Neuronal stem cell (in vitro differentiated cells): Measurements from ENCODE around the gene TMEM41B.

ENCODE experiments used
- DNase-seq: peaks from one replicate; pipeline ENCODE4 v3.0.0-alpha.2; 2013; ENCODE audit warnings: low spot score
- H2AFZ ChIP-seq: one replicate; pipeline ENCODE4 v1.6.1; 2013; ENCODE audit warnings: mild to moderate bottlenecking, low read length, inconsistent platforms
- H2AK5ac ChIP-seq: 2 replicates; pipeline ENCODE4 v1.6.1; 2013; ENCODE audit warnings: low read depth, mild to moderate bottlenecking, inconsistent platforms, low read length, moderate library complexity, mixed read lengths
- H2BK120ac ChIP-seq: 2 replicates; pipeline ENCODE4 v1.6.1; 2013; ENCODE audit warnings: low read depth, mild to moderate bottlenecking, inconsistent platforms, low read length, moderate library complexity, mixed read lengths
- H2BK12ac ChIP-seq: one replicate; pipeline ENCODE4 v1.6.1; 2013; ENCODE audit warnings: low read length, inconsistent platforms
- H2BK15ac ChIP-seq: 2 replicates; pipeline ENCODE4 v1.6.1; 2013; ENCODE audit warnings: mild to moderate bottlenecking, low read length, inconsistent platforms, mixed read lengths
- H2BK5ac ChIP-seq: one replicate; pipeline ENCODE4 v1.6.1; 2013; ENCODE audit warnings: inconsistent platforms, mild to moderate bottlenecking, low read length, moderate library complexity
- H3K14ac ChIP-seq: one replicate; pipeline ENCODE4 v1.6.1; 2013; ENCODE audit warnings: low read length, inconsistent platforms
- H3K18ac ChIP-seq: 2 replicates; pipeline ENCODE4 v1.6.1; 2013; ENCODE audit warnings: low read length, inconsistent platforms
- H3K23ac ChIP-seq: 2 replicates; pipeline ENCODE4 v1.6.1; 2013; ENCODE audit warnings: low read depth, mild to moderate bottlenecking, mixed read lengths, low read length, inconsistent platforms; ENCODE audit not compliant: poor library complexity
- H3K27ac ChIP-seq: replicated peaks from 3 replicates; pipeline ENCODE4 v1.5.1; 2013; ENCODE audit warnings: low read length, inconsistent platforms
- H3K27me3 ChIP-seq, 3 experiments: 2 replicates each; pipeline ENCODE4 v1.6.1; 2013; ENCODE audit warnings: low read length in 3 of 3, mild to moderate bottlenecking in 2 of 3, inconsistent platforms in 1 of 3, low read depth in 1 of 3, mixed read lengths in 1 of 3, moderate library complexity in 1 of 3; ENCODE audit not compliant: control insufficient read depth in 3 of 3, insufficient read depth in 3 of 3
- H3K36me3 ChIP-seq, 2 donors: replicated peaks in 1 of 2; 2 replicates each; pipeline ENCODE4 v1.6.1; 2013; ENCODE audit warnings: low read length in 2 of 2; ENCODE audit not compliant: control insufficient read depth in 2 of 2, insufficient read depth in 2 of 2
- H3K4ac ChIP-seq: 2 replicates; pipeline ENCODE4 v1.6.1; 2013; ENCODE audit warnings: inconsistent platforms, mild to moderate bottlenecking, low read length, moderate library complexity
- H3K4me1 ChIP-seq, 2 donors: 1 replicate in 1 of 2; 2 replicates in 1 of 2; pipeline ENCODE4 v1.6.1; 2013; ENCODE audit warnings: low read length in 2 of 2, low read depth in 1 of 2; ENCODE audit not compliant: control insufficient read depth in 2 of 2, insufficient read depth in 1 of 2
- H3K4me2 ChIP-seq: one replicate; pipeline ENCODE4 v1.6.1; 2013; ENCODE audit warnings: mild to moderate bottlenecking, low read length, inconsistent platforms; ENCODE audit not compliant: insufficient read depth, poor library complexity, severe bottlenecking
- H3K4me3 ChIP-seq, 2 donors: 2 replicates each; pipeline ENCODE4 v1.5.1; 2013; ENCODE audit warnings: low read length in 2 of 2, mild to moderate bottlenecking in 2 of 2, inconsistent platforms in 1 of 2, moderate library complexity in 1 of 2
- H3K79me1 ChIP-seq: one replicate; pipeline ENCODE4 v1.6.1; 2013; ENCODE audit warnings: low read depth, mild to moderate bottlenecking, inconsistent platforms, low read length, moderate library complexity
- H3K9ac ChIP-seq: one replicate; pipeline ENCODE4 v1.6.1; 2013; ENCODE audit warnings: mild to moderate bottlenecking, low read depth, low read length, inconsistent platforms; ENCODE audit not compliant: poor library complexity
- H3K9me3 ChIP-seq, 2 donors: replicated peaks in 1 of 2; 2 replicates each; pipeline versions ENCODE3 to v1.6.1; 2013; ENCODE audit warnings: low read length in 2 of 2, mild to moderate bottlenecking in 2 of 2, inconsistent platforms in 1 of 2, low read depth in 1 of 2, mixed read lengths in 1 of 2, moderate library complexity in 1 of 2; ENCODE audit not compliant: control insufficient read depth in 2 of 2, insufficient read depth in 1 of 2
- H4K8ac ChIP-seq: one replicate; pipeline ENCODE4 v1.6.1; 2013; ENCODE audit warnings: low read depth, mild to moderate bottlenecking, inconsistent platforms, low read length, moderate library complexity
- H4K91ac ChIP-seq: one replicate; pipeline ENCODE4 v1.6.1; 2013; ENCODE audit warnings: low read length, low read depth, mild to moderate bottlenecking, inconsistent platforms; ENCODE audit not compliant: poor library complexity
- WGBS, 2 donors: extraction: QIAGEN DNeasy Blood & Tissue Kit; methylation state at CpG; one replicate each; pipeline ENCODE4 v1.1.7; 2013; ENCODE audit warnings: missing lambda C conversion rate in 2 of 2, mixed read lengths in 1 of 2; ENCODE audit not compliant: insufficient read length in 2 of 2, insufficient replicate concordance in 1 of 2; ENCODE audit errors: extremely low coverage in 2 of 2; 5-methylcytosine and 5-hydroxymethylcytosine counted together

The TMEM41B gene

DNA sequence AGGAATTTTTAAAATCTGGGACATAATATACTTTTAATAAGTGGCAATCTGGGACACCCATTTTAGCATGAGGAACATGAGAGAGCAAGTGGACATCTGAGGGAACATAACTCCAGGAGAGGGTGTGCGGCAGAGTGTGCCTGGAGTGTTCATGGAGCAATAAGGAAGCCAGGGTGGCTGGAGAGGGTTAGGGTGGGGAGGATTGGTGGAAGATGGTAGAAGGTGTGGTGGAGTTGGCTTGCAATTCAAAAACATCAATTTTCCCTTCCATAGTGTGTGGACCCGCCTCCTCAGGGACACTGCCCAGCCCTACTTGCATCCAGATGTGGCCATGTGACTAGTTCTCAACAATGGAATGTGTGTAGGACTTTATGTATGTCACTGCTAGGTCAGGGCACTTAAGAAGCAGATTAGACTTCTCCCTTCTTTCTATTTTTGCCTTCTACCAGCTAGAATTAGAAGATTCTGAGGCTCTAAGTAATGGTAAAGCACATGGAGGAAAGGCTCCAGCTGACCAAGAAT is 44.8 kb downstream of the TMEM41B start:
- WGBS, 2 donors: no CpG with 5 or more reads among the region's 2 CpGs
- H3K9ac ChIP-seq: no peak overlapping the region

GRCh38 chr11:9267680-9268079 is 46.7 kb downstream of the TMEM41B start:
- H3K23ac ChIP-seq: no peak overlapping the region
- H3K4me2 ChIP-seq: no peak overlapping the region
- H3K4me1 ChIP-seq: peaks cover 4 to 6% of the 10 kb centered on the region in 2 donors
- no peak overlapping the region for H2BK15ac ChIP-seq
- H3K79me1 ChIP-seq: no peaks in the 10 kb centered on the region
- peak overlapping the region; percentile 12 for H2AFZ ChIP-seq
- no peak overlapping the region for H2BK12ac ChIP-seq
- H3K18ac ChIP-seq: no peak overlapping the region
- H3K4ac ChIP-seq: no peak overlapping the region
- no peak overlapping the region for H3K4me3 ChIP-seq
- H3K14ac ChIP-seq: no peak overlapping the region
- H3K36me3 ChIP-seq: no peaks in the 10 kb centered on the region
- no CpG with 5 or more reads among the region's 4 CpGs for WGBS, 2 donors
- no peak overlapping the region for H2AK5ac ChIP-seq
- H4K8ac ChIP-seq: no peak overlapping the region
- H3K9me3 ChIP-seq: no peaks in the 10 kb centered on the region
- no peak overlapping the region for H2BK5ac ChIP-seq
- no peak overlapping the region for H3K9ac ChIP-seq
- no peak for DNase-seq
- H4K91ac ChIP-seq: no peak overlapping the region
- H3K27ac ChIP-seq: no peak overlapping the region
- H3K27me3 ChIP-seq: no peaks in the 10 kb centered on the region
- H2BK120ac ChIP-seq: no peak overlapping the region

More for the DNA sequence above, 44.8 kb downstream of the TMEM41B start:
- no peak overlapping the region for H2BK5ac ChIP-seq
- H3K9me3 ChIP-seq: no peaks in the 10 kb centered on the region
- no peak overlapping the region for H3K14ac ChIP-seq
- no peaks in the 10 kb centered on the region for H3K36me3 ChIP-seq
- no peak overlapping the region for H2BK12ac ChIP-seq
- no peaks in the 10 kb centered on the region for H3K79me1 ChIP-seq
- H3K27ac ChIP-seq: no peak overlapping the region
- H4K8ac ChIP-seq: no peak overlapping the region
- no peak overlapping the region for H2AK5ac ChIP-seq
- DNase-seq: no peak
- no peak overlapping the region for H3K4ac ChIP-seq
- no peak overlapping the region for H4K91ac ChIP-seq
- no peak overlapping the region for H2BK15ac ChIP-seq
- no peak overlapping the region for H3K4me2 ChIP-seq
- H2AFZ ChIP-seq: peak overlapping the region; percentile 53
- no peak overlapping the region for H3K18ac ChIP-seq
- peaks cover 4 to 6% of the 10 kb centered on the region in 2 donors for H3K4me1 ChIP-seq
- H3K23ac ChIP-seq: no peak overlapping the region
- no peak overlapping the region for H3K4me3 ChIP-seq
- no peaks in the 10 kb centered on the region for H3K27me3 ChIP-seq
- H2BK120ac ChIP-seq: no peak overlapping the region

DNA sequence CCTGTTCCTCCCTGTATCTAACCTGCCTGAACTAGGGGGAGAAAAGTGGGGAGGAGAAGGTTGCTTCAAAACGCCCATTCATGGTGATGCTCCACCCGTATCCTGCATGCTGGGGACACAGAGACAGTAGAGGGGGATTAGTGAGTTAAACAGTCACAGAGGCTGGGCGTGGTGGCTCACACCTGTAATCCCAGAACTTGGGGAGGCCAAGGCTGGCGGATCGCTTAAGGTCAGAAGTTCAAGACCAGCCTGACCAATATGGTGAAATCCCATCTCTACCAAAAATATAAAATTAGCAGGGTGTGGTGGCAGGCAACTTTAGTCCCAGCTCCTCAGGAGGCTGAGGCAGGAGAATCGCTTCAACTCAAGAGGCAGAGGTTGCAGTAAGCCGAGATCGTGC is 47.5 kb downstream of the TMEM41B start:
- peaks cover 4 to 6% of the 10 kb centered on the region in 2 donors for H3K4me1 ChIP-seq

DNA sequence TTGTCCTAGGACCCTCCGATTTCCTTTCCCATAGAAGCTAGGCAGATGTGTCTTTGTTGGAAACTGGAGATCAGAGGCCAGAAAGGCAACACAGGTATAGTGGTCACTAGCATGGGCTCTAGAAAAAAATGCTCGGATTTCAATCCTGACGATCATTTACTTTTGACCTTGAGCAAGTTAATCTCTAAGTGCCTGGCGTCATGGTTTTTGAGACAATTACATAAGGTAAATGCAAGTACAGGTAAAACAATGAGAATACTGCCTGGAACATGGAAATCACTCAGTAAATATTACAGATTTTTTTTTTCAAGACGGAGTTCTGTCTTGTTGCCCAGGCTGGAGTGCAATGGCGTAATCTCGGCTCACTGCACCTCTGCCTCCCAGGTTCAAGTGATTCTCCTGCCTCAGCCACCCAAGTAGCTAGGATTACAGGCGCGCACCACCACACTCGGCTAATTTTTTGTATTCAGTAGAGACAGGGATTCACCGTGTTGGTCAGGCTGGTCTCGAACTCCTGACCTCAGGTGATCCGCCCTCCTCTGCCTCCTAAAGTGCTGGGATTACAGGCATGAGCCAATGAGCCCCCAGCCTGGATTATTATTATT is 48.2 kb downstream of the TMEM41B start:
- H2BK5ac ChIP-seq: no peak overlapping the region
- H3K79me1 ChIP-seq: no peaks in the 10 kb centered on the region
- no peak overlapping the region for H3K18ac ChIP-seq
- peaks cover 4 to 6% of the 10 kb centered on the region in 2 donors for H3K4me1 ChIP-seq
- no peak for DNase-seq
- H2BK12ac ChIP-seq: no peak overlapping the region
- H2BK120ac ChIP-seq: no peak overlapping the region
- H3K14ac ChIP-seq: no peak overlapping the region
- peak overlapping the region; percentile 14 for H3K27ac ChIP-seq
- no CpG with 5 or more reads among the region's 13 CpGs for WGBS, 2 donors
- no peak overlapping the region for H2AK5ac ChIP-seq
- H3K4ac ChIP-seq: no peak overlapping the region
- no peaks in the 10 kb centered on the region for H3K9me3 ChIP-seq
- H3K36me3 ChIP-seq: no peaks in the 10 kb centered on the region
- no peak overlapping the region for H4K91ac ChIP-seq
- H3K9ac ChIP-seq: no peak overlapping the region
- no peak overlapping the region for H2BK15ac ChIP-seq
- H3K4me2 ChIP-seq: no peak overlapping the region
- H2AFZ ChIP-seq: peak overlapping the region; percentile 97
- H3K4me3 ChIP-seq: no peak overlapping the region
- H4K8ac ChIP-seq: no peak overlapping the region
- no peak overlapping the region for H3K23ac ChIP-seq
- H3K27me3 ChIP-seq: no peaks in the 10 kb centered on the region

More for the DNA sequence above, 47.5 kb downstream of the TMEM41B start:
- H3K9me3 ChIP-seq: no peaks in the 10 kb centered on the region
- H3K4me3 ChIP-seq: no peak overlapping the region
- no peak overlapping the region for H4K91ac ChIP-seq
- H3K27ac ChIP-seq: no peak overlapping the region
- H3K4me2 ChIP-seq: no peak overlapping the region
- no peak overlapping the region for H3K9ac ChIP-seq
- no CpG with 5 or more reads among the region's 8 CpGs for WGBS, 2 donors
- no peak overlapping the region for H2BK12ac ChIP-seq
- H2AFZ ChIP-seq: no peak overlapping the region
- H2BK5ac ChIP-seq: no peak overlapping the region
- H3K23ac ChIP-seq: no peak overlapping the region
- H2BK15ac ChIP-seq: no peak overlapping the region
- no peak overlapping the region for H2BK120ac ChIP-seq
- H3K4ac ChIP-seq: no peak overlapping the region
- no peaks in the 10 kb centered on the region for H3K27me3 ChIP-seq
- no peaks in the 10 kb centered on the region for H3K36me3 ChIP-seq
- no peak overlapping the region for H4K8ac ChIP-seq
- H3K14ac ChIP-seq: no peak overlapping the region
- H3K79me1 ChIP-seq: no peaks in the 10 kb centered on the region
- H2AK5ac ChIP-seq: no peak overlapping the region
- no peak for DNase-seq
- no peak overlapping the region for H3K18ac ChIP-seq
